Measurements from ENCODE around the gene AIPL1. TPM values are rescaled to one million over a fixed set of nuclear protein-coding genes. Genes with fewer than 3 reads are reported as not detected.
"Not testable (repeated sequence)": the region's sequence is repeated elsewhere in the genome, so short reads cannot be mapped to it uniquely, and the experiment has no call there.

AIPL1 gene, protein sequence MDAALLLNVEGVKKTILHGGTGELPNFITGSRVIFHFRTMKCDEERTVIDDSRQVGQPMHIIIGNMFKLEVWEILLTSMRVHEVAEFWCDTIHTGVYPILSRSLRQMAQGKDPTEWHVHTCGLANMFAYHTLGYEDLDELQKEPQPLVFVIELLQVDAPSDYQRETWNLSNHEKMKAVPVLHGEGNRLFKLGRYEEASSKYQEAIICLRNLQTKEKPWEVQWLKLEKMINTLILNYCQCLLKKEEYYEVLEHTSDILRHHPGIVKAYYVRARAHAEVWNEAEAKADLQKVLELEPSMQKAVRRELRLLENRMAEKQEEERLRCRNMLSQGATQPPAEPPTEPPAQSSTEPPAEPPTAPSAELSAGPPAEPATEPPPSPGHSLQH
- total RNA-seq (2014; rRNA removed; shearing (Covaris generic)), result not detected in 2 replicates

DNA sequence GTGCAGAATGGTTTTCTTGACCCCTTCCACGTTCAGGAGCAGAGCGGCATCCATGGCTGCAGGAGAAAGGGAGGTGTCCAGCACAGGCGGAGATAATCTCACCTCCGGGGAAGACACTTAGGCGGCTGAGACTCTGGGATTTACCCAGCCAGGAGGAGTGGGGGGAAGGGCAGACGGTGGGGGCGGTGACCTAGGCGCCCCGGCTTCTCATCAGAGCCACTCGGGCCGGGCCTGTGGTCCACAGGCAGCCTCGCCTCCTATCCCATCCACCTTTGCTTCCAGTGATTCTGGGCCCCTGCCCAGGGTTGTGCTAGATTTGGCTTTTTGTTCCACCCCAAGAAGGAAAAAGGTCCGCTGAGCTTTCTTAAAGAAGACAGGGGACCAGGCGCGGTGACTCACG is at the start of gene AIPL1:
AIPL1 (minus strand) TSS at position 71 of the 400 bp plus-strand sequence; CDS start at position 54, 17 bp downstream.
- no peak for DNase-seq (ENCODE audit: low read depth)

DNA sequence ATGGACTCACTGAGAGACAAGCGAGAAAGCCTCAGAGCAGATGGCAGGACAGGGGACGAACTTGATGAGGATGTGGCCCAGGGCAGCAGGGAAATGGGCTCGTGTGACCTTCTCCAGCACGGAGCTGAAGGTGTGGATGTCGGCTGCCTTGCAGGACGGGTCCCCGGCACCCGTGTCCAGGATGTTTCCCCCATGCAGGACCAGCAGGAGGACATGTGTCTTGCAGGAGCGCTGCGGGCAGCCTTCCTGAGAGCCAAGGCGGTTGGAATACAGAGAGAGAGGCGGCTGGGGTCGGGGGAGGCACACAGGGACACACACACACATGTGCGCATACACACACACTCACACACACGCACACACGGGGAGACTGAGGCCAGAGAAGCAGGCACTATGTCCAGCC is 48.6 kb upstream of the AIPL1 start:
- no peak for DNase-seq (ENCODE audit: low read depth)

DNA sequence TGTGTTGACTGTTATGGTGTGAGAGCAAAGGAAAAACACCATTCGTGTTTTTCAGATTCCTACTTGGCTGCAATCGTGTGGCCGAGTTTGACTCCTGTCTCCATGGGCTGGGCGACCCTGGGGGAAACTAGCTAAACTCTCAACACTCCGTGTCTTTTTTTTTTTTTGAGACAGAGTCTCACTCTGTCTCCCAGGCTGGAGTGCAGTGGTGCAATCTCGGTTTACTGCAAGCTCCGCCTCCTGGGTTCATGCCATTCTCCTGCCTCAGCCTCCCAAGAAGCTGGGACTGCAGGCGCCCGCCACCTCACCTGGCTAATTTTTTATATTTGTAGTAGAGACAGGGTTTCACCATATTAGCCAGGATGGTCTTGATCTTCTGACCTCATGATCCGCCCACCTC is 47.9 kb upstream of the AIPL1 start:
- not testable (repeated sequence) for DNase-seq (ENCODE audit: low read depth)

DNA sequence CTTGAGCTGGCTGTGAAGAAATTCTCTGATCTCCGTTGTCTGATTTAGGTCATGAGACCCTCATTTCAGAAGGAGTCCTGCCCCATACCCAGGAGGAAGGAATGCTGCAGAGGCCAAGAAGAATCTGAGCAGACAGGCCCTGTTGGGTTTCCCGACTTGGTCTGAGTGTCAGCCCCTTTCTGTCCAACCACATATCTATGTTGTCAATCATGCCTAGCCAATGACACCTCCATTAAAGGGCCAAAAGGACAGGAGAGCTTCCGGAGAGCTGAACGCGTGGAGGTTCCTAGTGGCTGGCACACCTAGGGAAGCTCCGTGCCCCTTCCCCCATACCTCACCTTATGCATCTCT is 47.2 kb upstream of the AIPL1 start:
- no peak for DNase-seq (ENCODE audit: low read depth)

DNA sequence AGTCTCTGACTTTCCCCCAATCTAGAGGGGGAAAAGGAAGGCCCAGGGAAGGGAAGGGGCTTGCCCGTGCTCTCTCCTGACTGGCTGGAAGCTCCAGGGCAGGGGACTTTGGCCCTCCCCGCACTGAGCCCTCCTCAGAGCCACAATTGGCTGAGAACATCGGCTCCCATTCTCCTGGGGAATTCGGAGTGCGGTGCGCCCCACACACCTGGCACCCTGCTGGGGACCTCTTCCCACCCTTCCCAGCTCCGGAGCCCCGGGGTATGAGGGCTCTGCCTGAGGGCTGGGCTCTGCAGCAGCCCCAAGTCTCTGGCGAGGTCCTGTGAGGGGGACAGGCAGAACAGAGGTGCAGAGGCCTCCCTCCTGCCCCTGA is 45.4 kb upstream of the AIPL1 start:
- DNase-seq (ENCODE audit: low read depth), result no peak

DNA sequence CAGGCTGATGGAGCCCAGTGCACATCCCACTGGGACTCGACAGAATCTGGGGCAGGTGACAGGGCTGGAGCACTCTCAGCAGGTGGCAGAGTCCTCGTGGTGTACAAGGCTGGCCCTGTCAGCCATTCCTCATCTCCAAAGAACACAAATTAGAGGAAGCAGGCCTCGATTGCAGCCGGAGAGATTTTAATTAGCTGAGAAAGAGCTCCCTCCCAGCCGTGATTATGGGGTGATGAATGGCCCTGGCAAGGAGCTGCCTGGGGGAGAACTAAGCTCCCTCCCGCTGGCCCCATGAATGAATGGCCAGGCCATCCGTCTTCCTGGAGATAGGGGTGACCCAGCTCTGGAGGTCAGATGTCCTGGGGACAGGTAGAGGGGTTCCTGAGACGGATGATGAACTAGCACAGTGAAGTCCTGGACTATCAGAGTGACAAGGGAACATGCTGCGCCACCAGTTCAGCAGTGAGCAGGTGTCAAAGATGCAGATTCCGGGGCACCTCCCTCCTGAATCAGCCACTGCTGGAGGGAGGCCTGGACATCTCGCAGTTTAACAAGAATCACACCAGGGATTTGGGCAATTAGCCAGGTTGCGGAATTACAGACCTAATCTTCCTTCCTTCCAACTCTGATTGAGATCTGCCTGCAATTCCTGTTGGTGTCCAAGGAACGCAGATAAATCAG is 44.8 kb upstream of the AIPL1 start:
- no peak for DNase-seq (ENCODE audit: low read depth)

DNA sequence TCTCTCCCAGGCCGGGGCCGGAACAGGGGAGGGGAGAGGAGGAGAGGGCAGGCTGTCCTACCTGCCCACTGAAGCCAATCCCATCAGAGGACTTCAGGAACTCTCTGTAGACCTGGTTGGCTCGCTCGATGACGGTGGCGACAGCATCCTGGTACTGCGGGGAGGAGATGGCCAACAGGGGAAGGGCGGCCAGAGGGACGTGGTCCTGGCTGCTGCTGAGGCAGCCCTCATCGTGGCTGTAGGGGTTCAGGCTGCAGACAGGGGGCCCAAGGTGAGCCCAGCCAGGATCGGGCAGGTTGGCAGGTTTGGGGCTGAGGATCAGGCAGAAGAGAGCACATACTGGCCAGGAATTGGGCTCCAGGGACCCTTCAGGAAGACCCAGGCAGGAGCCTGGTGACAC is 43.6 kb upstream of the AIPL1 start:
- DNase-seq (ENCODE audit: low read depth), result no peak

DNA sequence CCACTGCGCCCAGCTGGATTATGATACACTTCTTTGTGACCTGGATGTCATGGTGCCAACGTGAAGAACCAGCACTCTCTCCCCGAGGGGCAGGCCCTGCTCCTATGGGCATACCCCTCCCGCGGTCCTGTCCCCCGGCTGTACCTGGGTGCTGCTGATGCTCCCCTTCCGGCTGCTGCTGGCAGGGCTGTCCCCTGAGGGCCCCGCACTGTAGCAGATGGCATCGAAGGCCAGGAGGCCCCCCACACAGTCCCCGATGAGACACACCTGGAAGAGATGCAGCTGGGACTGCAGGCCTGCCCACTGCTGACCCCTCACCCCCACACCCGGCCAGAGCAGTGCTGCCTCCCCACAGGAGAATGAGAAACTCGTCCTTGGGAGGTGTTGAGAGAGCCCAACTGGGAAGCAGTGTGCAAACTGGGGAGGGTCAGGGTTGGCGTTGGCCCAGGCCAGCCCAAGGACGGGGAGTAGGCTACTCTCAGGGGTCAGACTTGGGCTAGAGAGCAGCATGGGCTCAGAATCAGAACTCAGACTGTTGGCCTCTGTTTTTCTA is 43.0 kb upstream of the AIPL1 start:
- DNase-seq (ENCODE audit: low read depth), result no peak

DNA sequence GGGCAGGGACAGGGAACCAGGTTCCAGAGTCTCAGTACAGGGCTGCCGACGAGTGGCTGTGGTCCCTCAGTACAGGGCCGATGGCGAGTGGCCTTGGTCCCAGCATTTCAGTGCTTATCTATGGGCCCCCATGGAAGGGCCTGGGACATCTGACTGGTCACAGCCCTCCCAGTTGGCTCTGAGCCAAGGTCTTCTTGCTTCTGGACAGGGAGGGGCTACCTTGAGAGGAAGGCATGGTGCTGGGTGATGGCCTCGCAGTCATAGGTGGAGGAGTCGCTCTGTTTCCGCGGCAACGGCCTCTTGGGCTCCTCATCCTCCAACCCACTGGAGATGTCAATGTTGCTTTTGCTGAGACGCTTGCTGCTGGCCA is 41.9 kb upstream of the AIPL1 start:
- DNase-seq (ENCODE audit: low read depth), result no peak

DNA sequence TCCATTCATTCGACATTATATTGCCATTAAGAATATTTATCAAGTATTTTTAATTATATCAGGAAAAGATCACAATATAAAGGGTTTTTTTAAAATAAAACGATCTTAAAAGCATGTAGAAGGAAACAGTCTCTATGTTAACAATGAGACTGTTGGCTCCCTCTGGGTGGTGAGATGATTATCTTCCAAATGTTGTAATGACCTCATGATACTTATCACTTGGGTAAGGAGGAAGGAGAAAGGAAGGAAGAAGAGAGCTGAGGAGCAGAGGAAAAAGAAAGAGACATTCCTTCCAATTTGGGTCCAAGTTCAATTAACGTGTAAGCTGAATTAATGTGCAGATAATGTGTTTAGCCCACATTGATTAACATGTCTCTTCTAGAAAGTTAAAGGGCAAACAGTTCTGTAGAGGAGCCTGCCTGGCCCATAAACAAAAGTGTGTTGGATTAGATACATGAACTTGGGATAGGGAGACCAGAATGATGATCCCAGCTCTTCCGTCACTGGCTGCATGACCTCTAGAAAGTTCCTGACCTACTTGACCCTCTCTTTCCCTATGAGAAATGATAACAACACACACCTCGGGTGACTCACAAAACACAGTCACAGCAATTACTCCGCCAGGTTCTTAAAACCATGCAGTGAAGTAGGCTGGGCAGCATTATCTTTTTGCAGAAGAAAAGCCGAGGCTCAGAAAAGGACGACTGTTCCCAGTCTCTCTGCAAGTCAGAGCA is 41.3 kb upstream of the AIPL1 start:
- no peak for DNase-seq (ENCODE audit: low read depth)

DNA sequence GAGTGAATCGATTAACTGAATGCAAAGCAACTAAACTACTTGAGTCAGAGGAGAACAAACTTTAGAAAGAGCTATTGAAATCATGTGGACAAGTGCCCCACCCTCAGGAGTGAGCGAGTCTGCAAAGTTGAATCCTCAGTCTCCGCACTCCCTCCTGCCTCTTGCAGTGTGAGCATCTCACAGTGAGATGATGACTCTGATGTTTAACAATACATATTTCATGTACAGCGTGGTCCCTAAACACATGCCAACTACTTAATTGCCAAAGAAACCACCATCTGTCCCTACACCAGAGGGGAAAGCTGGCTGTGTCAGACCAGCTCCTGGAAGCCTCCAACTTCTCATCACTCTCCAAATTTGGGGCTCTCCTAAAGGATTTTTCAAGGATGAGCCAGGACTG is 40.5 kb upstream of the AIPL1 start:
- DNase-seq (ENCODE audit: low read depth), result no peak

DNA sequence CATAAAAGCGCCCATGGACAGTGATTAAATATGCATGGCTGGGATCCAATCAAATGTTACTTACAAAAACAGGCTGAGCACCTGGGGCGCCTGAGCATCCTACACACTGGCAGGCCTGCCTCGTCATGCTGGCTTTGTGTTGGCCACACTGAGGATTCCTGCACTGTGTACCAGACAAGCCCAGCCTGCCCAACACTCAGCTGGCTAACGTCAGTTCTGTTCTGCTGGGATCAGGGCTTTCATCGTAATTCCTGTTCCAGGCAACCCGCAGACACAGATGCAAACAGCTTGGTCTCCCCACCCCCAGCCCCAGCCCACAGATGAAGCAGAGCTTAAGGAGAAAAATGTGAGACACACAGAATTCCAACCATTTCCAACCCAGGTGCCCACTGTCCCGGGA is 40.0 kb upstream of the AIPL1 start:
- DNase-seq (ENCODE audit: low read depth), result no peak

DNA sequence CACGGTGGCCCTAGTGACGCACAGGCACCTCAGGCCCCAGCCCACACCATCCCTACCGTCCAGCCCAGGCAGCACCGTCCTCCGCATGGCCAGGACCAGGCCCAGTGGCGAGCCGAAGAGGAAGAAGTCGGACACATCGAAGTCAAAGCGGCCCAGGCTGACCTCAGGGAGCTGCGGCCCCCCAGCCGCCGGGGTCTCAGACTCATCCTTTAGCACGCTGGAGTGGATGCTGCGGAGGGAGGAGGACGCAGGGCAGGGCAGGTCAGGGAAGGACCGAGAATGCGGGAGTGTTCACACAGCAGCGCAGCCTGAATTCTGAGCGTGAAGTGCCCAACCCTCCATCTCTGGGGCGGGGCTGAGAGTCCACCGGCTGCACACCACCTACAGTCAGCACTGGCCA is 39.5 kb upstream of the AIPL1 start:
- no peak for DNase-seq (ENCODE audit: low read depth)

DNA sequence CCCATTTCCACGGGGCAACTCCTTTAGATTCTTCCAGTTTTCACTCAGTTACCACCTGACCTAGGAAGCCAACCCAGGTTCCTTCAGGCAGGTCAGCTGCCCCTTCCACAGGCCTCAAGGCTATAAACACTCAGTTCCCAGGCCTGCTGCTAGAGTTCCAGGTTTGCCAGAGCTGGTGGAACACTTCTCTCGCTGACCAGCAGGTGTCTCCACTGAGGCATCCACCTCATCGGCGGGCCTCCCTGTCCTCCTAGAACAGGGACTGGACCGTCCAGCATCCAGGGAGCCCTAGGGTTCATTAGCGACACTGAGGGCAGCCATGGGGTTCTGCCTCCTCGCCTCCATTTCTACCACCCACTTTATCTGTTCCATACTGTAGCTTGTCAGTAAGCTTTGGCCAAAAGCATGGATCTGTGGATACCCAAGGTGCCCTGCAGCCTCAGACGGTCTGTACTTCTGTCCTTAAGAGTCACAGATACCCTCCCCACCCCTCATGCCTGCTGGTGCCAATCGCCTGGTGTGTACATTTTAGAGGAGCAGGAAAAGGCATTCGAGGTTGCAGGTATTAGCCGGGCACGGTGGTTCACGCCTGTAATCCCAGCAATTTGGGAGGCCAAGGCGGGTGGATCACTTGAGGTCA is 38.3 kb upstream of the AIPL1 start:
- DNase-seq (ENCODE audit: low read depth), result peak; percentile 61

DNA sequence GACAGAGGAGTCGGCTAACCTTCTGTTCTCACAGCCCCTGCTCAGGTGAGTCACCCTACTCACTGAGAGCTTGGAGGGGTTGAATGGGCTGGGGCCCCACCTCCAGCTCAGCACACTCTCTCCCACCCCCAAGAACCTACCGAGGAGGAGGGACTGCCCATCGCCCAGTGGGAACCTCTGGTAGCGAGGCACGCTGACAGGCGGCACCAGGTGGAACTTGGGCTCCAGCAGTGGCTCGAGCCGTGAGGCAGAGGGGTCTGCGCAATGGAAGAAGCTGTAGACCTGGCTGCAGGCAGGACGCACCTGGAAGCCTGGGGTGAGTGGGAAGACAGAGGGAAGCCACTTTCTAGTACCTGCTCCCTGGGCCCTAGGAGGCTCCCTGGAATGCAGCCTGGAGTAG is 37.6 kb upstream of the AIPL1 start:
- DNase-seq (ENCODE audit: low read depth), result no peak

DNA sequence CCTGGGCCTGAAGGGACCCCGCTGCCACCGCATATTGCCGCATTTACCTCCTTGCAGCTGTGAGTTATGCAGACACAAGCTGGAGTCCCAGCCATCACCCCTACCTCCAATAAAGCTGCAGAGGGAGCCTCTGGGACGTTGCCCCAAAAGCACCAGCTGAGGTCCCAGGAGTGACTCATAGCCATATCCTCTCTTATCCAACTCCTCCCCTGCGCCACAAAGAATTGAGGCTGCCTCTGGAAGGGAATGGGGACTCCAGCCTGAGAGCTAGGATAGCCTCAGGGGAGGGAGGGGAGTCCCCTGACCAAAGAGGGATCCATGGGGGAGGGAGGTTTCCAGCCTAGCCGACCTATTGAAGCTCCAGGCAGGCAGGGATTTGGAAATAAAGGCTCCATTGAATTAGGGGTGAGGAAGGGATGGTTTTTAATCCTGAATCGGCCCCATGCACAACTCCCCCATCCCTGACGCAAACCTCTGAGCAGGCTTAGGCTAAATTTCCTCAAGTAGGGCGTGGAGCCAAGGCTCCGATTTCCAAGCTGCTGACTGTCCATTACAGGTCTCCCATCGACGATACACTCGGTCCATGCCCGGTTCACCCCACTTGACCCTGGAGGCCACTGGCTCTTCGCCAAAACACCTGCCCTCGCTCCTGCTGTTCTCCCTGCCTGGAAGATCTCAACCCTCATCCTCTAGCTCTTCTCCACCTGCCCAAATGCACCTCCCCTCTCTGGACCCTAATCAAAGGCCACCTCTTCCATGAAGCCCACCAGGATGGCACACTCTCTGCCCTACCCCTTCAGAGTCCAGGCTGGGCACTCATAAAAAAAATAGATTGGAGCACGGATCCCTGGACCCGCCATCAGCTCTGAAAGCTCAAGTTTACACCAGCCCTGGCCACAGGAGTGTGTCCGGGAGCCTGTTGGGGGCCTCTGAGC is 36.9 kb upstream of the AIPL1 start:
- DNase-seq (ENCODE audit: low read depth), result peak; percentile 92

DNA sequence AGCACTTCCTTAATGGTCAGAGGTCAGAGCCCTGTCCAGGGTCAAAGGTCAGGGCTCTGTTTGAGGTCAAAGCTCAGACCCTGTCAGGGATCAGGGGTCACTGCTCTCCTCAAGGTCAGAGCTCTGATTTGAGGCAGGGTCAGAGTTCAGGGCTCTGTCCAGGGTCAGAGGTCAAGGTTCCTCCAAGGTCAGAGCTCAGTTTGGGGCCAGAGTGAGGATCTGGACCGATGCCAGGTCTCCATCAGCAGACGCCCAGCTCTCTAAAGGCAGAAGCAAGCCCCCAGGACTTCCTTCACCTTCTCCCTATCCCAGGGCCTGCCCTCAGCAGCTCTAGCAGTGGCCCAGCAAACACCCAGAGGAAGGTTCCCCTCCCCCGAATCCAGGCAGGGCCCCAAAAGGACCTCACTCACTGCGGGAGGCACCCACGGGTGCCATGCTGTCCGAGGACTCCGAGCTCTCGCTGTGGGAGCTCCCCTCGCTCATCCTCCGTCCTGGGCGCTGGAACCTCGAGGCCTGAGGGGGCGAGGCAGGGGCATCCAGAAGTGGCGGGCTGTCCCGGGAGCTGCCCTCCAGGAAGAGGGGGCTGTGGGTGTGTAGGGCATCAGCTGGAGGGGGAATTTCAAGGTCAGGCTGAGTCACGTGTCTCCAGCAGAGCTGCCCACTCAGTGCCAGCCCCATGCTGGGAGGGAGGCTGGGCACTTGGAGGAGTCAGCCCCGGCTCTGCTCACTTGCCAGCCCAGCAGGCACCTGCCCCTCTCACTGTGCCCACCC is 36.0 kb upstream of the AIPL1 start:
- no peak for DNase-seq (ENCODE audit: low read depth)

DNA sequence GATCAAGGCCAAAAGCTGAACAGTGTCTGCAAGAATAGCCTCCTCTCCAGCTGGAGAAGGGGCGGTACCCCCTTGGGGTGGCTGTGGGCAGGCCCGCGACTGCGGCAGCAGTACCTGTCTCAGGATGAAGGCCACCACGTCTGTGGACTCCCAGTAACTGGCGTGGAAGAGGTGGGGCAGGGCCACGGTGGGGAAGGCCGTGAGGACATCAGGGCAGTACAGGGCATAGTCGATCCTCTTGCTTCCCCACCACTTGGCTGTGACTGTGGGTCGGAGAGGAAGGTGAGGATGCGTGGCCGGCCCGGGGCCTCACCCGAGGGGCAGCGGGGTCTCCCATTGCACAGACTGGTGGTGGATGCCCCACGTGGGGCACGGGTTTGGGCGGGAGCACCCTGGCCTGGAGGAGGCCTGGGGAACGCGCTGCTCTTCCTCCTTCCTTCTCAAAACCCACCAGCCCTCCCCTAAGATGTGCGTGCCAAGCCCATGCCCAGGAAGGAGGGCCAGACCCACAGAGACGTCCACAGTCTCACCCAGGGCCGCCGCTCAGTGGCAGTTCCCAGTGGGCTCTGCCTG is 35.3 kb upstream of the AIPL1 start:
- no peak for DNase-seq (ENCODE audit: low read depth)

DNA sequence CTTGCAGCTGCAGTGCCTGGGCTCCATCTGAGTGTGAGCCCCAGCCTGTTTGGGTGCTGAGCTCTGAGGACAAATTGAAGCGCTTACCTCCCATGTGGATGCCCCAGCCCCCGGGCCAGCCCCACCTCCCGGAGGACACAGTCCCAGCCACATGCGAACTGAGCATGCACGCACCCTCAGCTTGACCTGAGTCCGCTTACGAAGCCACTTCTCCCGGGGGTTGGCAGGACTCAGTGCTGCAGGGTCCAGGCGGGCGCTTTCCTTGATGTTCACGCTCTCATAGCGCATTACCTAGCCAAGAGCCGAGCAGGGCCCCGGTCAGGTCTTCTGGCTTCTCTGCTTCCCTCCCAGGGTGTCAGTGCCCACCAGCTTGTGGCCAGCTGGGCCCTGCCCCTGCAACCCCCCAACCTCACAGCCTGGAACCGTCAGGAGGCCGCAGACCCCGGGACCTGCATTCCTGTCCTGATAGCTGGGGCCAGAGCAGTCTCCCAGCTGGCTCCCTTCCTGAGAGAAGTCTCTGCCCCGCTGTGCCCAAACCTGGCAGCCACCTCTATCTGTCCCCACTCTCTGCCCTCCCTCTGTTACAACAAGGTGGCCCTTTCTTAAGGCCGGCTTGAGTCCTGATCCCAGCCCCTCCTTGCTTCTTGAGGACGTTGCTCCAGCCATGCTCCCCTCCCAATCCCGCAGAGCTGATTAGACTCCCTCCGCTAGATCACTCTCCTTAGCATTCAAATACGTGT is 33.3 kb upstream of the AIPL1 start:
- DNase-seq (ENCODE audit: low read depth), result no peak

All from RPMI7951 (cell line).